GM12878 (cell line): Measurements from ENCODE around the gene TGFBR1. TPM values are rescaled to one million over a fixed set of nuclear protein-coding genes. Genes with fewer than 3 reads are reported as not detected.

Experiments
- ATAC-seq: fragments of 200-7000 bp; cut with Tn5 transposase; 3 replicates; pipeline ENCODE4 v1.9.1; 2020; ENCODE audit warnings: mild to moderate bottlenecking, moderate library complexity
- BruUV-seq: library from RNA; stranded (reverse); fragments of 400-500 nt; replicated peaks from 2 replicates; lab custom pipeline; 2021; lab: Mats Ljungman, UMichigan
- CTCF ChIA-PET: fragments of 300-600 bp; sonication (Branson Sonifier 250); formaldehyde crosslinking; extraction: SDS; loops from one replicate; lab custom pipeline; 2021; ENCODE audit warnings: inconsistent platforms; lab: Yijun Ruan, JAX
- POLR2A ChIA-PET: fragments of 350-600 bp; formaldehyde crosslinking; extraction: SDS; loops from one replicate; lab custom pipeline; 2021; ENCODE audit warnings: inconsistent platforms; lab: Charles Lee
- RAD21 ChIA-PET: fragments of 300-600 bp; sonication (Branson Sonifier 250); formaldehyde crosslinking; loops from one replicate; lab custom pipeline; 2023; ENCODE audit warnings: antibody characterized with exemption; ENCODE audit not compliant: unreplicated experiment; lab: Charles Lee
- SMC1A ChIA-PET: fragments of 300-600 bp; sonication (Branson Sonifier 250); formaldehyde crosslinking; loops from one replicate; lab custom pipeline; 2023; ENCODE audit not compliant: unreplicated experiment, uncharacterized antibody; lab: Charles Lee
- DNase-seq: peaks from one replicate; pipeline ENCODE4 v3.0.0-alpha.2; 2011; ENCODE audit warnings: low read depth, low spot score
- FAIRE-seq: peaks from 3 replicates; lab custom pipeline; 2011; peaks lifted over from hg19 to GRCh38; lab: Jason Lieb, UNC
- H2AFZ ChIP-seq: 2 replicates; pipeline ENCODE4 v1.6.0; 2011; ENCODE audit warnings: low read depth, low read length, control low read depth; ENCODE audit not compliant: control insufficient read depth
- H3K27ac ChIP-seq: 2 replicates; pipeline ENCODE4 v1.5.1; 2011; ENCODE audit warnings: control low read depth; ENCODE audit not compliant: control insufficient read depth, insufficient read depth
- H3K27me3 ChIP-seq, 2 experiments: replicated peaks in 1 of 2; 2 replicates each; pipeline versions ENCODE4 v1.6.0 to v1.6.1; 2011; ENCODE audit warnings: low read length in 1 of 2; ENCODE audit not compliant: control insufficient read depth in 2 of 2, insufficient read depth in 2 of 2
- H3K36me3 ChIP-seq, 2 experiments: 2 replicates each; pipeline ENCODE4 v1.5.1; 2011; ENCODE audit warnings: low read length in 1 of 2; ENCODE audit not compliant: control insufficient read depth in 2 of 2, insufficient read depth in 2 of 2
- H3K4me1 ChIP-seq: 2 replicates; pipeline ENCODE4 v1.6.1; 2011; ENCODE audit warnings: mild to moderate bottlenecking, low read length, moderate library complexity, mixed read lengths; ENCODE audit not compliant: control insufficient read depth, insufficient read depth
- H3K4me2 ChIP-seq: 2 replicates; pipeline ENCODE4 v1.6.0; 2011; ENCODE audit warnings: control low read depth; ENCODE audit not compliant: control insufficient read depth, insufficient read depth
- H3K4me3 ChIP-seq: fragments of 200-600 bp; sonication (generic); 2 replicates; pipeline ENCODE4 v1.5.1; 2016
- H3K79me2 ChIP-seq: 2 replicates; pipeline ENCODE4 v1.6.0; 2011; ENCODE audit warnings: low read length; ENCODE audit not compliant: control insufficient read depth, insufficient read depth
- H3K9ac ChIP-seq: 2 replicates; pipeline ENCODE4 v1.8.0; 2011; ENCODE audit warnings: low read length, control low read depth, mixed read lengths; ENCODE audit not compliant: control insufficient read depth, insufficient read depth
- H3K9me3 ChIP-seq: replicated peaks from 3 replicates; pipeline ENCODE4 v1.5.1; 2011; ENCODE audit warnings: mild to moderate bottlenecking, low read length; ENCODE audit not compliant: control insufficient read depth, insufficient read depth
- H4K20me1 ChIP-seq: 2 replicates; pipeline ENCODE4 v1.6.0; 2011; ENCODE audit not compliant: control insufficient read depth, insufficient read depth
- CHD2 ChIP-seq: IDR thresholded peaks from 2 replicates; pipeline ENCODE4 v1.6.1; 2011; ENCODE audit warnings: low read depth, low read length, improper control_type of control experiment, borderline replicate concordance
- DPF2 ChIP-seq: fragments of 450-650 bp; IDR thresholded peaks from 2 replicates; pipeline ENCODE4 v1.6.1; 2017; ENCODE audit warnings: mild to moderate bottlenecking
- HDAC6 ChIP-seq: fragments of 200-600 bp; sonication (generic); IDR thresholded peaks from one replicate; pipeline ENCODE4 v1.8.0; 2017; ENCODE audit warnings: antibody characterized with exemption; ENCODE audit not compliant: unreplicated experiment
- IKZF1 ChIP-seq: fragments of 450-650 bp; conservative IDR thresholded peaks from 2 replicates; pipeline ENCODE4 v1.6.1; 2017; ENCODE audit warnings: antibody characterized with exemption, mild to moderate bottlenecking
- MLLT1 ChIP-seq: fragments of 450-650 bp; IDR thresholded peaks from 2 replicates; pipeline ENCODE4 v1.6.1; 2016; ENCODE audit warnings: mild to moderate bottlenecking
- MTA2 ChIP-seq: fragments of 450-650 bp; IDR thresholded peaks from 2 replicates; pipeline ENCODE4 v1.6.1; 2016; ENCODE audit warnings: low read depth, mild to moderate bottlenecking, moderate library complexity
- NFYA ChIP-seq: IDR thresholded peaks from 2 replicates; pipeline ENCODE4 v1.6.1; 2011; ENCODE audit warnings: low read depth, mild to moderate bottlenecking, low read length, improper control_type of control experiment, borderline replicate concordance
- PAX5 ChIP-seq: IDR thresholded peaks from 2 replicates; pipeline ENCODE4 v1.6.1; 2011; ENCODE audit warnings: low read depth, low read length, borderline replicate concordance
- POLR2AphosphoS2 ChIP-seq: IDR thresholded peaks from 2 replicates; pipeline ENCODE4 v1.6.1; 2011; ENCODE audit warnings: low read depth, mild to moderate bottlenecking, low read length, improper control_type of control experiment, moderate library complexity
- POU2F2 ChIP-seq: IDR thresholded peaks from 3 replicates; pipeline ENCODE4 v1.6.1; 2011; ENCODE audit warnings: low read depth, mild to moderate bottlenecking, low read length, borderline replicate concordance
- REST ChIP-seq: IDR thresholded peaks from 2 replicates; pipeline ENCODE4 v1.6.1; 2012; ENCODE audit warnings: mild to moderate bottlenecking, low read depth, low read length
- SPI1 ChIP-seq: IDR thresholded peaks from 2 replicates; pipeline ENCODE4 v1.6.1; 2011; ENCODE audit warnings: low read depth, mild to moderate bottlenecking, low read length, moderate library complexity, borderline replicate concordance; ENCODE audit not compliant: insufficient read depth
- SREBF1 ChIP-seq: IDR thresholded peaks from 2 replicates; pipeline ENCODE4 v1.6.1; 2012; ENCODE audit warnings: mild to moderate bottlenecking, low read length
- TBL1XR1 ChIP-seq: IDR thresholded peaks from 2 replicates; pipeline ENCODE4 v1.6.1; 2012; ENCODE audit warnings: low read depth, low read length, improper control_type of control experiment
- ZNF687 ChIP-seq: fragments of 450-650 bp; IDR thresholded peaks from 2 replicates; pipeline ENCODE4 v1.6.1; 2017; ENCODE audit warnings: mild to moderate bottlenecking, moderate library complexity
- WGBS: methylation state at CpG from one replicate; pipeline ENCODE4 v1.1.6; 2016; ENCODE audit warnings: low lambda C conversion rate; ENCODE audit not compliant: insufficient replicate concordance, insufficient coverage; ENCODE audit errors: missing lambda C conversion rate; 5-methylcytosine and 5-hydroxymethylcytosine counted together
- in situ Hi-C: fragments of 300-500 bp; cut with MboI; formaldehyde crosslinking; loops from 9 replicates; pipeline ENCODE4 v1.14.3; 2018; ENCODE audit warnings: mixed read lengths
- intact Hi-C: fragments of 100-400 bp; cut with micrococcal nuclease; formaldehyde crosslinking; loops from one replicate; pipeline ENCODE4 v1.14.2; 2022; ENCODE audit not compliant: unreplicated experiment
- polyA plus RNA-seq, 11 experiments: library from polyadenylated mRNA; depleted of rRNA in 4 of 11; unstranded in 6 of 11; stranded (reverse) in 5 of 11; fragments of >200 nt; fragmentation: Nextera tagmentation in 4 of 11; fragmentation: Illumina TruSeq in 1 of 11; extraction: Ambion mirVana in 4 of 11; extraction: Trizol in 1 of 11; gene quantifications; 1 replicate in 1 of 11; 2 replicates in 10 of 11; pipeline versions ENCODE4 v1.2.1 to v1.2.3, GENCODE V29; 2011 to 2016; ENCODE audit warnings: inconsistent platforms in 2 of 11, missing spikeins in 2 of 11, low read depth in 1 of 11
- total RNA-seq, 4 experiments: library from RNA; depleted of rRNA in 3 of 4; stranded (reverse); fragments of >200 nt in 3 of 4; fragmentation: Illumina TruSeq in 1 of 4; extraction: Trizol in 1 of 4; gene quantifications; 2 replicates each; pipeline versions ENCODE4 v1.2.1 to v1.2.3, GENCODE V29; 2013 to 2021

TGFBR1 gene
- total and polyA plus RNA-seq, 10 of the 15 experiments (the other 5 are each of a cell fraction or from before 2014, with no cell fraction given): 2.9 to 27.2 (median 16.6) TPM

- Histone ChIP-seq H3K27me3 (no peaks in the 10 kb centered on the region), H3K9ac (no peak overlapping the region), H3K79me2 (peaks cover 7% of the 10 kb centered on the region), H3K4me2 (peak overlapping the region; percentile 21; the same call in 1 of the 2 replicates), H3K4me3 (no peak overlapping the region), H3K4me1 (peaks cover 38% of the 10 kb centered on the region), H2AFZ (no peak overlapping the region), H3K9me3 (no peaks in the 10 kb centered on the region; the same call in 1 of the 3 replicates), H3K27ac (peak overlapping the region; percentile 22), H3K36me3 (0 out of 4 replicates have a peak, but pooled peaks cover 0 to 4% of the 10 kb centered on the region in 2 experiments), H4K20me1 (no peaks in the 10 kb centered on the region)
- peak; percentile 72 for DNase-seq
- BruUV-seq: TSS peak; percentile 42
- in situ Hi-C loops (loop anchor here (5.0 kb wide), 1 partner anchor 52 kb away; no protein-coding TSS in a partner anchor), intact Hi-C loops (loop anchor here (2.0 to 5.0 kb wide), 2 partner anchors 23 to 73 kb away; no protein-coding TSS in a partner anchor)
- WGBS: 17% methylated on average over 3 of the region's 3 CpGs
- peak; percentile 57 for FAIRE-seq
- ChIA-PET RAD21 (interaction anchor here (0.7 to 1.7 kb wide), 3 partner anchors 9 to 16 kb away, joined by 3 to 6 read pairs (median 4); no protein-coding TSS in a partner anchor), SMC1A (interaction anchor here (0.9 to 2.6 kb wide), 5 partner anchors 9 to 16 kb away, joined by 5 to 8 read pairs (median 6); no protein-coding TSS in a partner anchor), CTCF (interaction anchor here (0.7 to 1.0 kb wide), 4 partner anchors 8 to 132 kb away, joined by 3 to 5 read pairs (median 3); no protein-coding TSS in a partner anchor), POLR2A (interaction anchor here (1.1 kb wide), 1 partner anchor 16 kb away, joined by 3 read pairs; no protein-coding TSS in a partner anchor)
- ATAC-seq: peak; percentile 87
- TF ChIP-seq MTA2 (peak; percentile 91), IKZF1 (peak; percentile 95), MLLT1 (no peak), REST (no peak), NFYA (no peak), TBL1XR1 (no peak), POLR2AphosphoS2 (no peak), ZNF687 (peak; percentile 67), SPI1 (peak; percentile 98), PAX5 (peak; percentile 91), HDAC6 (no peak), DPF2 (peak; percentile 98), POU2F2 (peak; percentile 41; the same call in 1 of the 3 replicates), SREBF1 (no peak), CHD2 (no peak; the same call in 1 of the 2 replicates)
These were observed 25.2 kb downstream of the TGFBR1 start for GRCh38 chr9:99130069-99130468.
